HG02759 (cell line): Measurements from ENCODE around the gene CRACR2A.

Experiments
- ATAC-seq: cut with Tn5 transposase; IDR thresholded peaks from one replicate; pipeline ENCODE4 v1.9.1; 2021; ENCODE audit warnings: mild to moderate bottlenecking, moderate library complexity; ENCODE audit not compliant: unreplicated experiment

The CRACR2A gene

DNA sequence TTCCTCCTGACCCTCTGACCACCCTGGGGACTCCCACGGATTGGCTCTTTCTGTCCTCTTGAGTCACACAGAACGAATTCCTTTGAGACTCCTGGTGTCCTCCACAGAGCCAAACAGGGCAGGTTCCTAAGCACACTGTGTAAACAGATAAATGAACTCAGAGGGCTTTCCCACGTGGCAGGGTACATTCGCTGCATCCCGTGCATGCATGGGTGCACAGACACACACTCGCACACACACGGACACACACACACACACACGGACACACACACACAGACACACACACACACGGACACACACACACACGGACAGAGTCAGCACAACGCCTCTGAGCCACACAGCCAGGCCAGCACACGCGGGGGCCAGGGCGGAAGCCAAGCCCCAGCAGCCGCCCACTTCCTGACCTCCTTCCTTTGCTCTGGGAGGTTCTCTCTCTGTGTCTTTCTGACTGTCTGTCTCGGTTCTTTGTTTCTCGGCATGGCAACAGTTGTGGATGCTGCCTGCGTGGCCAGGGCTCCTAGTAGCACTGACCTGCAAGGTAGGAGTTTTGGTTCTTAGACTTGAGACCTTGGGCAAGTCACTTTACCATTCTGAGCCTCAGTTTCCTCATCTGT, 706 bp downstream of the CRACR2A start:
- peak; percentile 72 for ATAC-seq

GRCh38 chr12:3751151-3752095, 1.5 kb downstream of the CRACR2A start:
- no peak for ATAC-seq

- no peak for ATAC-seq
Measured at GRCh38 chr12:3750616-3751015, 2.3 kb downstream of the CRACR2A start.

DNA sequence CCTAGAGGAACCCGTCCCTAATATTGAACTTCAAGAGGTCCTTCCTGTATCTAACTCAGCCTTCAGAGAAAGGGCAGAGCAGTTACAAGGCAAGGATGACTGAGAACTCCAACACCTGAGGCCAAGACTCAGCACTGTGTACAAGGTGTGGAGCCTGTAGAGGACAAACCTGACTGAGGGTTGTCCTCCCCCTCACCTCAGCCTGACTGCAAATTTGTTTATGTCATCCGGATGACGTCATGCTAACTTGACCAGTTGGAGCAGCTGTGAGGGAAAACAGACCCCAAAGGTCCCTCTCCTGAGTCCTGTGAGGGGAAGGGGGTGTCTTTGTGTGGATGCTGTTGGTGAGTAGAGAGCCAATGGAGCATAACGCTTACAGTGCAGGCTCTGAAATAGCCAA, 4.3 kb downstream of the CRACR2A start:
- no peak for ATAC-seq

GRCh38 chr12:3747976-3748619, 4.8 kb downstream of the CRACR2A start:
- ATAC-seq = no peak

- ATAC-seq = no peak
Measured at GRCh38 chr12:3747543-3747942, 5.4 kb downstream of the CRACR2A start.

DNA sequence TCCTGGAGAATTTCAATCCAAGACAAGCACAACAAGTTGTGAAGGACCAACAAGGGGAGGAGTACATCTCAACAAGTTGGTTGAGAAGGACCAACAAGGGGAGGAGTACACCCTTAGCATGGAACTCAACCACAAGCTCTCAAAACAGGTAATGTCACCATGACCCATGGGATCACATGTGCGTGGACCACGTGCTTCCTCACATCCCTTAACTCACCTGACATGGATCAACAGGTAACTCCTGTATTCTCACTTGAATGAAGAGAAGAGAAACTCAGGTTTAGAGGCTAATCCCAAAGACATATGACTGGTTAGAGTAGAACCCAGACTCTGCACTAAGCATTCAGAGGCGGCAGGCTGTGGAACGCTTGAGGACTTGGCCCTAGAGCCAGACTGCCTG, 6.2 kb downstream of the CRACR2A start:
- no peak for ATAC-seq

DNA sequence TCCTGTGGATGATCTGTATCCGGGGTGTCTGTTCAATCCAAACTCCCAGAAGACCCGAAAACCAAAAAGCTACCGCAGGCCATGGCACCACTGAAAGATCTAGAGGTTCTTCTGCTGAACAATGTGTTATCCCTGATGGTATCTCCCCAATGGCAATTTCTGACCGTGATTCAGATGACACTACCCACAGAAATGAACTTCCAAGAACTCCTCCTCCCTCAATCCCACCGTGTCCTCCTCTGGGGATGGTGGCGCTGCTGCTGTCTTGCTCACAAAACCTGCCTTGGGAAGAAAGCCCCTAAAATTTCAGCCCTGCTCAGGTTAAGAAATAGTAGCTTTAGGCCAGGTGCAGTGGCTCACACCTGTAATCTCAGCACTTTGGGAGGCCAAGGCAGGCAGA, 7.8 kb downstream of the CRACR2A start:
- ATAC-seq = no peak

- peak; percentile 9 for ATAC-seq
Measured at GRCh38 chr12:3744229-3744901, 8.5 kb downstream of the CRACR2A start.

DNA sequence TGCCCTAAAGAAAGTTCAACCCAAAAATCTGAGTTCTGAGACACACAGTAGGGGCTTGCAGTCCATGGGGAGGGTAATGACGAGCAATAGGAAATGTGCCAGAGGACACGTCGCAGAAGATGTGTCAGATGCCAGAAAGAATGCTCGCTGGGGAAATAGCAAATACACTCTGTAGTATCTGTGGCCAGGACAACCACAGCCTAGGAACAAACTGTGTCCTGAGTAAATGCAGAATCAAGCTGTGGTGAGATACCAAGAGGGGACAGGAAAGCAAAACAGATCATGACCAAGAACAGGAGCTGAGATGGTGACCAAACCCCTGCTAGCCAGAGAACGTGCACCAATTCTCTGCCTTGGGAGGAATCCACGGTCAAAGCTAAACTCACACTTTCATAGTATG, 9.1 kb downstream of the CRACR2A start:
- peak; percentile 61 for ATAC-seq

- ATAC-seq = no peak
Measured at GRCh38 chr12:3741882-3742672, 10.8 kb downstream of the CRACR2A start.

- ATAC-seq = no peak
Measured at GRCh38 chr12:3740480-3741231, 12.3 kb downstream of the CRACR2A start.

GRCh38 chr12:3735432-3735831, 17.5 kb downstream of the CRACR2A start:
- ATAC-seq = no peak

DNA sequence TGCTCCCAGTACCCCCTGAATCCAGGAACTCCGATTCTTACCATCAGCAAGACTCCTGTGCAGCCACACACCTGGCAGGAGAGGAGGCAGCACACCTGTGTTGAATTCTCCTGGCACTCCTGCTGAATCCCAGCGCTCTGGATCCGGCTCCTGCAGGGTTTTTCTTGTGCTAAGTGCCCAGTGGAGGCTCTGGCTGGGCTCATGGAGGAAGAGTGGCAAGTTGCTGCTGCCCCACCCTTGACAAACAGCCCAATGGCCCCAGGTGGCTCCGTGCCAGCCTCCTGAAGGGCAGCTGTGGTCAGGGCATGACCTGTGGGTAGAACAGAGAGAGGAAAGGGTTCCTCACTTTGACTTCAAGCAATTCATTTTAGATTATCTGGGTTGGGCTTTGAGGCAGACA, 20.0 kb downstream of the CRACR2A start:
- no peak for ATAC-seq

- ATAC-seq = no peak
Measured at GRCh38 chr12:3730111-3730510, 22.8 kb downstream of the CRACR2A start.

DNA sequence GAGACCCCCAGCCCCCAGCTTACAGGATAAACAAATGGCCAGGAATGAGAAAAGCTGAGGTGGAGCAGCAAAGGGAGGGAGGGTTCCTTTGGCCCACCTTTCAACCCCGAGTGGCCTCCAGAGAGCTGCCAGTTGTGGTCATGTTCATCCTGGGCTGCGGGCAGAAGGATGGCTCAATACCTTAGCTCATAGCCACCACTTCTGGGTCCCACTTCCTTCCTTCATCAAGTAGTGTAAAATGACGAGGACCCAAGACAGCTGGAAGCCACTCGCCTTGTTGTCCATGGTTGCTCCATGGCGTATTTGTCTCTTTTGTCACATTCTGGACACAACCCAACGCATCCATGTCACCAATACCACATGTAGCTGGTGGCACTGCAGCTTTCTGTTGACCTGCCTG, 24.2 kb downstream of the CRACR2A start:
- ATAC-seq = peak; percentile 22

- ATAC-seq = peak; percentile 92
Measured at GRCh38 chr12:3727877-3728632, 24.9 kb downstream of the CRACR2A start.

DNA sequence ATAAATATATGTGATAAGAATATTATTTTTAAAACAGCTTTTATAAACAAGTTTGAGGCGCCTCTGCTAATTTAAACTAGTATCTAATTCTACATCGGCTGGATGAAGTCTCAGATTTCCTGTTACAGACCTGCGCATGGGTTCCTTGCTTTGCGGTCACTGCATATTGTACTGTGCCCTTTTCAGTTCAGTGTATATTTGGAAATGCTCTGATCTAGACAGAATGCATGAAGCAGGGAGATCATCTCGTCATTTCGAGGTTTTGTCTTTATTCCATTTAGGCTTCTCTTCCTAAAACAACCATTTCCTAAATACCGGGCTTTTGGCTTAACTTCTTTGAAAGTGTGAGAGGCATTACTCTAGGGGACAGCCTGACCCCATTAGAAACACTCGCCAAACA, 25.6 kb downstream of the CRACR2A start:
- no peak for ATAC-seq

- no peak for ATAC-seq
Measured at GRCh38 chr12:3726456-3726855, 26.5 kb downstream of the CRACR2A start.
